SK-N-MC (cell line): ENCODE results near the gene BBS4.
"Not testable (repeated sequence)": the region's sequence is repeated elsewhere in the genome, so short reads cannot be mapped to it uniquely, and the experiment has no call there.

Experiments used
- EZH2 ChIP-seq: fragments of 200-600 bp; sonication (generic); IDR thresholded peaks from one replicate; pipeline ENCODE4 v1.6.1; 2017; ENCODE audit warnings: antibody characterized with exemption
- FOXP2 ChIP-seq: optimal IDR thresholded peaks from 2 replicates; pipeline ENCODE3; 2011; ENCODE audit warnings: mild to moderate bottlenecking, moderate library complexity; ENCODE audit not compliant: insufficient read depth; ENCODE audit errors: extremely low read length, control extremely low read depth
- POLR2AphosphoS5 ChIP-seq: IDR thresholded peaks from 2 replicates; pipeline ENCODE4 v1.6.1; 2012; ENCODE audit warnings: mild to moderate bottlenecking, low read depth, low read length, borderline replicate concordance

- TF ChIP-seq EZH2, FOXP2, POLR2AphosphoS5: not testable (repeated sequence)
Observed at GRCh38 chr15:72636519-72637282, 49.3 kb upstream of the BBS4 start.
